CD4-positive, alpha-beta T cell treated with Interleukin-6 at 100 ng/mL for 8 hours (primary cell): ENCODE data around the gene DTNA.

ENCODE experiments used
- DNase-seq: peaks from one replicate; pipeline ENCODE4 v3.0.0-alpha.2; 2020; ENCODE audit warnings: mixed read lengths, low spot score

DTNA gene

GRCh38 chr18:34772887-34773286, 62.8 kb downstream of the DTNA start:
- no peak for DNase-seq

DNA sequence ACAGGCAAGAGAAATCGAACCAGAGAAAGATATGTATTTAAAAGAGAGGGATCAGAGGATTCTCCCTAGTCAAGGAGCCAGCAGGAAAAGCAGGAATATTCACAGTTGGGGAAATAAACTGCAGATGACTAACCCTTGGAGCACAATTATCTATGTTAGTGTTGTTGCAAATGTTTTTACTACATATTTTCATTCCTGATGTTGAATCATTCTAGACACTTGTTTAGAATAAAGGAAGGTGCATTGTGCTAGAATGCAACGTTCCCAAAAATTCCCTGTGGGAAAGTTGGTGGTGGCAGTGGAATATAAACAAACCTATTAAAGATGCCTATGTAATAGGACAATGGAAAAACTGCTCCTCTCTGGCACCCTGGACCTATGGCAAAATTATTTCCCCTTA, 63.3 kb downstream of the DTNA start:
- no peak for DNase-seq

DNA sequence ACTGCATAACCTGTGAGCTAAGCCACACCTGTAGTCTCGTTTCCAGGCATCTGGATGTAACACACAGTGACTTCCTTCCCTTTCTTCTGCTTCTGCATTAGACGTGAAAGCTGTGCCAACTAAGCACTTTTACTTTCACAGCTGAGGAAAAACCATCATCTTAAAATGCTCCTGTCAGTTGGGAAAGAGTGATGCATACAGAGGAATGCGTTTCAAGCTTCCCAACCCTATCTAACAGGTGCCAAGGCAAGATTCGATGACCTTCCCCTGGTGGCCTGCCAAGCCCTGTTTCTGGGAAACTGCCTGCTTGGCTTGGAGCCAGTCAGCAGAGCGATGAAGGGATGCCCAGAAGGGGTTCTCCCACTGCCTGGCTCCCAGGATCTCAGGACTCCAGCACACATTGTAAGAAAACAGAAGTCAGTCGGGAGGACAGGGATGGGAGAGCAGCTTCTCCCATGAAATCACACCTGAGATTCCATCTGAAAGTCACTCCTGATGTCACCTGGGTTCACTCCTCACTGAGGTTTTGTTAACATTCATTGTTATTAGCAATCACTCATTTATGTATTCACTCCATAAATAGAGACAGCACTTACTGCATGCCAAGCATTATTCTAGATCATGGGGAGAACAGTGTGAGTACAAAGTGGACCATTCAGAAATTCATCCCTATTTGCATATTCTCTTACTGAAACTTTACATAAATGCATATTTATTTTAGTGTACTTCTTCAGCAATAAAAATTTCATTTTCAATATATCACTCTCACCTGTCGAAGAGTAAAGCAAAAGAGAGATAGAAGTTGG, 64.1 kb downstream of the DTNA start:
- DNase-seq, result no peak

GRCh38 chr18:34775461-34775860, 65.4 kb downstream of the DTNA start:
- DNase-seq, result no peak

DNA sequence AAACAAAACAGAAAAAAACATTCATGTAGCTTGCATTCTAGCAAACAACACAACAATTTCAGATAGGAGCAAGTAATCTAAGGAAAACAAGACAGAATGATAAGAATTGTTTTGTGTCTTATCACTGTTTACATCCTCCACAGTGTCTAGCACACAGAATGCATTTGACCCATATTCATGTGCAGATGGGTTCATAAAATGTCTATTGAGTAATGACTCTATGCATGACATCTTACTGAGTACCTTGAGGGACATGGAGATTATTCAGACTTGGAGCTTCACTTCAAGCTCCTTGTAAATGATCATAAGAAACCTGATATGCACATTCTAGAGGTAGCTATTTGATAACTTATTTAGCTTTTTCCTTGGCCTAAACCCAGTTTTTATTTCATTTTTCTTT, 69.0 kb downstream of the DTNA start:
- DNase-seq, result no peak

DNA sequence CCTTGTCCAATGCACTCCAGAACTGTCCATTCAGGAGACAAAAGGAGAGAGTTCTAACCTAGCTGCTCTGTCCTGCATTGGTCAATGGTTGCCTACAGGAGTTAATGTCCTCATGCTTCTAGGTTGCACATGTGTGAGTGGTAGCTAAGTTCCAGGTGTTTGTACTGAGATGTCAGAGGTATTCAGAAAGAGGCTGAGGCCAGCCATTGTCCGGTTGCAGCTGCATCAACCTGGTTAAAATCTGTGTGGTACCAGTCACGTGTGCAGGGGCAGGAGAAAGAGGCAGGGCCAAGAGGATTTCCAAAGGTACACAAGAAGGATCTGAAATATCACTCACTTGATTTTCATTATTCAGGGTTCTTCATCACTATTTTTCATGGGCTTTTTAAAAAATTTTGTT, 70.8 kb downstream of the DTNA start:
- DNase-seq, result no peak

GRCh38 chr18:34783501-34783900, 73.4 kb downstream of the DTNA start:
- DNase-seq, result no peak

GRCh38 chr18:34786162-34786741, 76.2 kb downstream of the DTNA start:
- DNase-seq, result no peak

- peak; percentile 19 for DNase-seq
Measured at GRCh38 chr18:34787931-34788532, 77.9 kb downstream of the DTNA start.

- DNase-seq, result no peak
Measured at GRCh38 chr18:34789768-34790344, 79.8 kb downstream of the DTNA start.

GRCh38 chr18:34794348-34794747, 84.2 kb downstream of the DTNA start:
- no peak for DNase-seq

DNA sequence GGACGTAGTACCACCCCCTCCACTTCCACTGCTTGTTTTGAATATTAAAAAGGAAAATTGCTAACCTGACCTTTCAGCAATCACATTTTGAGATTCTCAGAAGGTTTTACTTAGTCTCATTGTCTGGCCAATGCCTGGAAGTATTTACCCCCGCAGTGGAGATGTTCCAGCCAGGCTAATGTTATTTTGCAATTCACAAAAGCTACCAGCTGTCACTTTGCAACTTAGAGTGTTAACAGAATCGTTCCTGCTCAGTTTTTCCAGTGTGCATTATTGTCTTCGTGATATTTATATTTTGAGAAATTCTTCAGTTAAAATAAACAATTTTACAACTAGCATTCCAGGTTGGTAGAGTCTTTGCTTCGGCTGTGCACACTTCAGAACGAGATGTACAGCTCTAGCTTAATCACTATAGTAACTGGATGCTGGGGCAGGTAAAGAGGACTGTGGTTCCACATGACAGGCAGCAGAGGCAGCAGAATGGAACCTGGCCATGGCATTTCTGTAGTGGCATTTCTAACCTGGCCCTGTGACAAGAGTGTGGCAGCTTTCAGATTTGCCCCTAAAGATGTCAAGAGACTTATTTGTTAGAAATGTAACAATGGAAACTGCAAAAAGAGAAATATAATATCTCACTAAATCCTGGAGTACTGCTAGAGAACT, 85.1 kb downstream of the DTNA start:
- DNase-seq, result no peak

- no peak for DNase-seq
Measured at GRCh38 chr18:34796035-34796657, 86.0 kb downstream of the DTNA start.

GRCh38 chr18:34799291-34799690, 89.2 kb downstream of the DTNA start:
- no peak for DNase-seq

- no peak for DNase-seq
Measured at GRCh38 chr18:34800381-34800780, 90.3 kb downstream of the DTNA start.

DNA sequence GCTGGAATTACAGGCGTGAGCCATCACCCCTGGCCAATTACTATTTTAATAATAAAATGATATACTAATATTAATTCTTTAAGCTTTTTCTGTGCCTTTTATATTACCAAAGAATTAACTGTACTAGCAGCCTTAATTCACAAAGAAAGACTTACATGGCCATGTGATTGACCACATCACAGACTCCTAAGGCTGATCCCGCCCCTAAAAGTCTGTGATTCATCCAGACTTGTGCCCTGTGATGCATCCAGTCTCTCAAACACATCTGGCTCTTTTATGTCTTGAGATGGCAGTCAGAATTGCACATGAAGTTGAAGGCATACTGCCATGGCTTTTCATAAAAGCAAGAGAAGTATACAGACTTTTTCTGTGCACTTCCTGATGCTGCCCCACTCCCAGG, 91.7 kb downstream of the DTNA start:
- no peak for DNase-seq

DNA sequence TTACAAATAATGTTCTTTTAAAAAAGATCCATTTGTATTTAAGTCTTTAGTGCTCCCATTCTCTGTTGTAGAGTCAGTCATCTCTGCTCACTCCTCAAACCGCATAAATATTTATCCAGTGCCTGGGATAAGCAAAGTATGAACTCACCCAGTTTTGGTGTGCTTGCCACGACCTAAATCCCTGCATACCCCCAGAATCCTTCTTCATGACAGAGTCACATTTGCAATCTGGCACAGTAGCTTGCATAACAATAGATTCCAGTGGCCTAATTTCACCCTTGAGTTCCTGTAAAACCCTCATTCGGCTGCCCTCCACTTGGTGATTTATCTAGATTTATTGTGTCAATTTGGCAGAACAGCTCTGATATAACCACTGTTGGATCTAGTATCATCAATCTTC, 92.9 kb downstream of the DTNA start:
- no peak for DNase-seq

DNA sequence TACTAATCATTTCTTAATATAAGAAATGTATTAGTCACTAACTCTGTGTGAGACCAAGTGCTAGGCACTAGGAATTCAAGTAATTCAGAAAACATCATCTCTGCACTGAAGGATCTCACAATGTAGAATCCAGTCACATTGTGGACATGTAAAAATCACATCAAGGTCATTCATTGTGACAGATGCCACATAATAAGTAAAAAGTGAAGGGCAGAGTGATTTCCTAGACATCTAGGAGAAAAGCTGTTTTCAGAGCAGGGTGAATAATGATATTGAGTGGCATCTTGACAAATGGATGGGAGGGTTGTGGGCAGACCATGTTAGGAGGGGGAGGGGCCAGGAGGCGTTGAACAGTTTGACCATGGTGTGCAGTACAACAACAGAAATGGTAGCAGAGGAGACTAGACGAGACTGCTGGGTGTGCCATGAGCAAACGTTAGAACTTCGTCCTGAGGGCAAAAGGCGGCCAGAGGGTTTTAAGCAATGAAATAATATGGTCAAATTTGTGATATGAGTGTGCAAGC, 93.8 kb downstream of the DTNA start:
- DNase-seq, result no peak

- DNase-seq, result no peak
Measured at GRCh38 chr18:34805103-34805877, 95.2 kb downstream of the DTNA start.

DNA sequence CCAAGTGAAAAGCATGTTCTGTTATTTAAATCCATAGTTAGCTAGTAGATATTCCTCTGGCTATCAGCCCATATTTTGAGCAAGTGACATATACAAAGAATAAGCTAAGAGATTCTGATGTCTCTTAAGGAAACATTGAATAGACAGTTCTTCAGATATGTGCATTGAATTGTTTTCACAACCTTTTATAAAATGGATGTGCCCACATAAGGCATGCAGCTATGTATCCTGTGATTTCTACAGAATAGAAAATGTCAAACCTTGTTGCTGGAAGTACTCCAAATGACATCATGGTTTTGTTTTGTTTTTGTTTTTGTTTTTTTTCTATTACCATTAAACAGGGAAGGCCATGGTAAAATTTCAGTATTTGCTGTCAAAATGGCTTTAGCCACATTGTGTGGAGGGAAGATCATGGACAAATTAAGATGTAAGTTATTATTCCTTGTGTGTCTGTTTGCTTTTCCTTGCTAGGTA, 95.8 kb downstream of the DTNA start:
- DNase-seq, result no peak

- DNase-seq, result no peak
Measured at GRCh38 chr18:34806527-34806926, 96.4 kb downstream of the DTNA start.
